Panc1 (cell line): ENCODE data around the gene VAPB. TPM values are rescaled to one million over a fixed set of nuclear protein-coding genes. Genes with fewer than 3 reads are reported as not detected.

Experiments
- ATAC-seq: fragments of 200-7000 bp; cut with Tn5 transposase; 2 replicates; pipeline ENCODE4 v1.9.1; 2020; ENCODE audit warnings: mild to moderate bottlenecking, moderate library complexity
- BruUV-seq: library from RNA; stranded (reverse); fragments of 400-500 nt; replicated peaks from 2 replicates; lab custom pipeline; 2021; lab: Mats Ljungman, UMichigan
- CTCF ChIA-PET: fragments of 300-600 bp; sonication (Branson Sonifier 250); formaldehyde crosslinking; loops from one replicate; lab custom pipeline; 2022; ENCODE audit warnings: antibody characterized with exemption; lab: Charles Lee
- POLR2A ChIA-PET: fragments of 300-600 bp; sonication (Branson Sonifier 250); formaldehyde crosslinking; loops from one replicate; lab custom pipeline; 2022; ENCODE audit warnings: antibody characterized with exemption; lab: Charles Lee
- DNase-seq: peaks from one replicate; pipeline ENCODE4 v3.0.0-alpha.2; 2010; ENCODE audit warnings: low read depth, low spot score
- H3K27ac ChIP-seq: 2 replicates; pipeline ENCODE4 v1.5.1; 2011; ENCODE audit warnings: mild to moderate bottlenecking, low read length, inconsistent platforms
- H3K27me3 ChIP-seq: fragments of 200-500 bp; sonication (Bioruptor generic); 2 replicates; pipeline ENCODE4 v1.6.0; 2014; ENCODE audit warnings: low read length, inconsistent platforms; ENCODE audit not compliant: control insufficient read depth, insufficient read depth
- H3K36me3 ChIP-seq: fragments of 200-500 bp; sonication (Bioruptor generic); 2 replicates; pipeline ENCODE4 v1.5.1; 2014; ENCODE audit warnings: inconsistent platforms, mild to moderate bottlenecking, low read length, moderate library complexity; ENCODE audit not compliant: control insufficient read depth, insufficient read depth
- H3K4me1 ChIP-seq: 2 replicates; pipeline ENCODE4 v1.5.1; 2011; ENCODE audit warnings: inconsistent platforms, mild to moderate bottlenecking, low read length, moderate library complexity; ENCODE audit not compliant: control insufficient read depth, insufficient read depth
- H3K4me3 ChIP-seq, 2 experiments: 2 replicates each; pipeline ENCODE4 v1.5.1; 2011 to 2012; ENCODE audit warnings: low read depth in 2 of 2, low read length in 2 of 2, mild to moderate bottlenecking in 2 of 2, inconsistent platforms in 1 of 2, moderate library complexity in 1 of 2
- H3K9me3 ChIP-seq: fragments of 200-500 bp; sonication (Bioruptor generic); 2 replicates; pipeline ENCODE4 v1.5.1; 2014; ENCODE audit warnings: low read depth, mild to moderate bottlenecking, inconsistent platforms, low read length, moderate library complexity; ENCODE audit not compliant: control insufficient read depth, insufficient read depth
- POLR2AphosphoS5 ChIP-seq: IDR thresholded peaks from 2 replicates; pipeline ENCODE4 v1.6.1; 2012; ENCODE audit warnings: mild to moderate bottlenecking, low read depth, low read length, moderate library complexity
- SIN3A ChIP-seq: IDR thresholded peaks from 2 replicates; pipeline ENCODE4 v1.6.1; 2012; ENCODE audit warnings: low read depth, mild to moderate bottlenecking, low read length, moderate library complexity, borderline replicate concordance; ENCODE audit not compliant: insufficient read depth
- TCF7L2 ChIP-seq: IDR thresholded peaks from 2 replicates; pipeline ENCODE4 v1.6.1; 2011; ENCODE audit warnings: mild to moderate bottlenecking, low read depth, low read length, inconsistent platforms
- in situ Hi-C: cut with HindIII; loops from 2 replicates; pipeline ENCODE4 v1.10.0; 2016; ENCODE audit warnings: low sequenced_read_pairs, low pct_unique_long_range_greater_than_20kb
- intact Hi-C: fragments of 100-400 bp; cut with micrococcal nuclease; formaldehyde crosslinking; loops from one replicate; pipeline ENCODE4 v1.10.0; 2022; ENCODE audit not compliant: unreplicated experiment
- total RNA-seq: library from RNA; stranded (reverse); gene quantifications from one replicate; pipeline ENCODE4 v1.2.1, GENCODE V29; 2021; ENCODE audit not compliant: unreplicated experiment
- TF ChIP-seq, protein P1 (sequence below): fragments of 450-650 bp; IDR thresholded peaks from 2 replicates; pipeline ENCODE4 v1.5.1; 2017; ENCODE audit warnings: mild to moderate bottlenecking
- TF ChIP-seq, protein P2 (sequence below), 2 experiments: IDR thresholded peaks; 2 replicates each; pipeline ENCODE4 v1.6.1; 2011 to 2012; ENCODE audit warnings: low read depth in 2 of 2, control low read depth in 1 of 2, low read length in 1 of 2, mild to moderate bottlenecking in 1 of 2, moderate library complexity in 1 of 2; ENCODE audit not compliant: insufficient read depth in 1 of 2

The VAPB gene
- total RNA-seq, 1 experiment from 2014 or later: 50.9 TPM

DNA sequence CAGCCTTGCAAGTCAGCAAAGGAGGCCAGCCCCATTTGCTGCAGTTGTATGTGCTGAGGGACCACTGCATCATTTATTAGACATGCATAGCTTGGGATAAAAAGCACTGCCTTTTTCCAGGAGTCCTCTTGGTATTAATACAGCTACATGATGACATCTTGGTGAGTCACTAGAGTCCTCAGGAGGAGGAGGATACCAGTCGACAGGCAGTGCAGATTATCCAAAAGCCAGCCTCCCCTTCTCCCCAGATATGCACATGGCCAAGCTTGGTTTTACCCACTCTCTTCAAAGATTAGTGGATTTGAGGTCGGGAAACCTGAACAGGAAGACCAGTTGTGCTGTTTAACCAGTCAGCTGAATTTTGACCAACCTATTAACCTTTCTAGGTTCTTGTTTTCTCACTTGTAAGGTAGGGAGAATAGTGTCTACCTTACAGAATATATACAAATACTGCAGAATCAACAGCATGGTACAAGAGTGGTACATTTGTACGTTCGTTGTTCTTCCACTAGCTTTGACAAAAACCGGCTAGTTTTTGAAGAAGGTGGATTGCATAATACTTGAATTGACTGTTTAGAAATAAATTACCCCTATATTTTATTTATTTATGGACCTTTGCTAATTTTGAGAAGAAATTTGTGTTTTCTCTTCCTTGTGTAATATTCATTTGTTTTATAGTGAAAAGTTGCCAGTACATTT is 31.9 kb downstream of the VAPB start:
- Histone ChIP-seq H3K36me3 (peaks cover 2% of the 10 kb centered on the region; the same call in 1 of the 2 replicates), H3K9me3 (no peaks in the 10 kb centered on the region), H3K27me3 (no peaks in the 10 kb centered on the region), H3K4me3 (no peak overlapping the region), H3K4me1 (no peaks in the 10 kb centered on the region; the same call in 1 of the 2 replicates), H3K27ac (no peak overlapping the region)
- in situ Hi-C loops (no loop called here), intact Hi-C loops (no loop called here)
- ATAC-seq (peak; percentile 66; the same call in 1 of the 2 replicates), DNase-seq (no peak)
- POLR2A ChIA-PET: no interaction called here
- TF ChIP-seq TCF7L2 (no peak), POLR2AphosphoS5 (no peak), SIN3A (no peak)
- TF ChIP-seq, protein P1, sequence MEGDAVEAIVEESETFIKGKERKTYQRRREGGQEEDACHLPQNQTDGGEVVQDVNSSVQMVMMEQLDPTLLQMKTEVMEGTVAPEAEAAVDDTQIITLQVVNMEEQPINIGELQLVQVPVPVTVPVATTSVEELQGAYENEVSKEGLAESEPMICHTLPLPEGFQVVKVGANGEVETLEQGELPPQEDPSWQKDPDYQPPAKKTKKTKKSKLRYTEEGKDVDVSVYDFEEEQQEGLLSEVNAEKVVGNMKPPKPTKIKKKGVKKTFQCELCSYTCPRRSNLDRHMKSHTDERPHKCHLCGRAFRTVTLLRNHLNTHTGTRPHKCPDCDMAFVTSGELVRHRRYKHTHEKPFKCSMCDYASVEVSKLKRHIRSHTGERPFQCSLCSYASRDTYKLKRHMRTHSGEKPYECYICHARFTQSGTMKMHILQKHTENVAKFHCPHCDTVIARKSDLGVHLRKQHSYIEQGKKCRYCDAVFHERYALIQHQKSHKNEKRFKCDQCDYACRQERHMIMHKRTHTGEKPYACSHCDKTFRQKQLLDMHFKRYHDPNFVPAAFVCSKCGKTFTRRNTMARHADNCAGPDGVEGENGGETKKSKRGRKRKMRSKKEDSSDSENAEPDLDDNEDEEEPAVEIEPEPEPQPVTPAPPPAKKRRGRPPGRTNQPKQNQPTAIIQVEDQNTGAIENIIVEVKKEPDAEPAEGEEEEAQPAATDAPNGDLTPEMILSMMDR: no peak
- TF ChIP-seq, protein P2, sequence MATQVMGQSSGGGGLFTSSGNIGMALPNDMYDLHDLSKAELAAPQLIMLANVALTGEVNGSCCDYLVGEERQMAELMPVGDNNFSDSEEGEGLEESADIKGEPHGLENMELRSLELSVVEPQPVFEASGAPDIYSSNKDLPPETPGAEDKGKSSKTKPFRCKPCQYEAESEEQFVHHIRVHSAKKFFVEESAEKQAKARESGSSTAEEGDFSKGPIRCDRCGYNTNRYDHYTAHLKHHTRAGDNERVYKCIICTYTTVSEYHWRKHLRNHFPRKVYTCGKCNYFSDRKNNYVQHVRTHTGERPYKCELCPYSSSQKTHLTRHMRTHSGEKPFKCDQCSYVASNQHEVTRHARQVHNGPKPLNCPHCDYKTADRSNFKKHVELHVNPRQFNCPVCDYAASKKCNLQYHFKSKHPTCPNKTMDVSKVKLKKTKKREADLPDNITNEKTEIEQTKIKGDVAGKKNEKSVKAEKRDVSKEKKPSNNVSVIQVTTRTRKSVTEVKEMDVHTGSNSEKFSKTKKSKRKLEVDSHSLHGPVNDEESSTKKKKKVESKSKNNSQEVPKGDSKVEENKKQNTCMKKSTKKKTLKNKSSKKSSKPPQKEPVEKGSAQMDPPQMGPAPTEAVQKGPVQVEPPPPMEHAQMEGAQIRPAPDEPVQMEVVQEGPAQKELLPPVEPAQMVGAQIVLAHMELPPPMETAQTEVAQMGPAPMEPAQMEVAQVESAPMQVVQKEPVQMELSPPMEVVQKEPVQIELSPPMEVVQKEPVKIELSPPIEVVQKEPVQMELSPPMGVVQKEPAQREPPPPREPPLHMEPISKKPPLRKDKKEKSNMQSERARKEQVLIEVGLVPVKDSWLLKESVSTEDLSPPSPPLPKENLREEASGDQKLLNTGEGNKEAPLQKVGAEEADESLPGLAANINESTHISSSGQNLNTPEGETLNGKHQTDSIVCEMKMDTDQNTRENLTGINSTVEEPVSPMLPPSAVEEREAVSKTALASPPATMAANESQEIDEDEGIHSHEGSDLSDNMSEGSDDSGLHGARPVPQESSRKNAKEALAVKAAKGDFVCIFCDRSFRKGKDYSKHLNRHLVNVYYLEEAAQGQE (IDR thresholded peaks at IDR 0.05; ENCODE audit: insufficient read depth in 1 of 2, low read depth in 2 of 2, low read length in 1 of 2): no peak
- CTCF ChIA-PET: no interaction called here
- no TSS peak for BruUV-seq

DNA sequence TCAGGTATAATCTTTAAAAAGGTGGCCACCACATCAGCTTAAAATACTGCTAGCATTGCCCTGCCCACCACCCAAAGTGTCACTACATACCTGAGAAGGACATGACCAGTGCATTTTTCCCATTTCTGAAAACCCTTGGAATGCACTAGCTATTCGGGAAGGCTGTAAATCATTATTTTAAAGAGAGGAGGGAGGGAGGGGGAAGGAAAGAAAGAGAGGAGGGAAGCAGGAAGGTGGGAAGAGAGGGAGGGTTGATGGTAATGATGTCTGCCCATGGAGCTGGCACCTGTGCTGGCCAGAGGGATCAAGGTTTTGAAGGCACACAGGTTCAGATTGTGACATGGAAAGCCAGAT is 32.4 kb downstream of the VAPB start:
- ChIA-PET POLR2A (no interaction called here), CTCF (no interaction called here)
- in situ Hi-C loops: no loop called here

More for the DNA sequence above, 32.4 kb downstream of the VAPB start:
- H3K27ac ChIP-seq: no peak overlapping the region
- no peak for DNase-seq
- BruUV-seq: no TSS peak
- no peaks in the 10 kb centered on the region for H3K27me3 ChIP-seq
- ATAC-seq: no peak
- no peaks in the 10 kb centered on the region; the same call in 1 of the 2 replicates for H3K4me1 ChIP-seq
- H3K4me3 ChIP-seq: no peak overlapping the region
- H3K36me3 ChIP-seq: peaks cover 2% of the 10 kb centered on the region; the same call in 1 of the 2 replicates
- intact Hi-C loops: no loop called here
- no peak for TF ChIP-seq SIN3A
- H3K9me3 ChIP-seq: no peaks in the 10 kb centered on the region
